OCI-LY7 (cell line): Measurements from ENCODE around the gene ZBTB20. TPM values are rescaled to one million over a fixed set of nuclear protein-coding genes. Genes with fewer than 3 reads are reported as not detected.
"Not testable (repeated sequence)": the region's sequence is repeated elsewhere in the genome, so short reads cannot be mapped to it uniquely, and the experiment has no call there.

ENCODE experiments used
- BruUV-seq: library from RNA; stranded (reverse); fragments of 400-500 nt; replicated peaks from 2 replicates; lab custom pipeline; 2021; lab: Mats Ljungman, UMichigan
- CTCF ChIA-PET: fragments of 300-600 bp; sonication (Branson Sonifier 250); formaldehyde crosslinking; loops from one replicate; lab custom pipeline; 2022; ENCODE audit warnings: antibody characterized with exemption; ENCODE audit not compliant: unreplicated experiment; lab: Charles Lee
- POLR2A ChIA-PET: fragments of 300-600 bp; sonication (Branson Sonifier 250); formaldehyde crosslinking; loops from one replicate; lab custom pipeline; 2022; ENCODE audit warnings: antibody characterized with exemption; lab: Charles Lee
- DNase-seq: peaks from one replicate; pipeline ENCODE4 v3.0.0-alpha.2; 2015; ENCODE audit warnings: low spot score
- H2AFZ ChIP-seq: fragments of 200-600 bp; sonication (generic), shearing (Covaris generic); 2 replicates; pipeline ENCODE4 v1.6.1; 2014; ENCODE audit warnings: mild to moderate bottlenecking, antibody characterized with exemption, low read length, moderate library complexity
- H3K27ac ChIP-seq: fragments of 200-600 bp; sonication (generic); 2 replicates; pipeline ENCODE4 v1.5.1; 2014; ENCODE audit warnings: mixed run types, low read depth, mild to moderate bottlenecking, moderate library complexity, low read length, inconsistent platforms; ENCODE audit not compliant: poor library complexity, severe bottlenecking
- H3K36me3 ChIP-seq: fragments of 200-600 bp; sonication (generic); 2 replicates; pipeline ENCODE4 v1.6.1; 2014; ENCODE audit warnings: mild to moderate bottlenecking, antibody characterized with exemption, low read length, moderate library complexity, mixed read lengths; ENCODE audit not compliant: insufficient read depth
- H3K4me1 ChIP-seq: fragments of 200-600 bp; sonication (generic); 2 replicates; pipeline ENCODE4 v1.5.1; 2014; ENCODE audit warnings: mild to moderate bottlenecking, low read length; ENCODE audit not compliant: insufficient read depth, poor library complexity, severe bottlenecking
- H3K4me2 ChIP-seq: fragments of 200-600 bp; sonication (generic); 2 replicates; pipeline ENCODE4 v1.6.1; 2014; ENCODE audit warnings: mild to moderate bottlenecking, low read length
- H3K4me3 ChIP-seq: fragments of 200-600 bp; sonication (generic); 2 replicates; pipeline ENCODE4 v1.5.1; 2014; ENCODE audit warnings: mild to moderate bottlenecking, low read depth, low read length; ENCODE audit not compliant: poor library complexity, severe bottlenecking
- H3K79me2 ChIP-seq: fragments of 200-600 bp; sonication (generic); 2 replicates; pipeline ENCODE4 v1.6.1; 2016; ENCODE audit warnings: low read depth, mild to moderate bottlenecking, low read length, moderate library complexity, mixed read lengths; ENCODE audit not compliant: insufficient read depth
- H3K9me2 ChIP-seq: fragments of 200-600 bp; sonication (generic); 2 replicates; pipeline ENCODE4 v1.6.1; 2016; ENCODE audit warnings: mild to moderate bottlenecking, low read length, mixed read lengths; ENCODE audit not compliant: insufficient read depth
- H3K9me3 ChIP-seq: fragments of 200-600 bp; sonication (generic); 2 replicates; pipeline ENCODE4 v1.6.1; 2014; ENCODE audit warnings: mild to moderate bottlenecking, mixed run types, low read length, mixed read lengths
- H4K20me1 ChIP-seq: fragments of 200-600 bp; sonication (generic); 2 replicates; pipeline ENCODE4 v1.6.1; 2014; ENCODE audit warnings: mild to moderate bottlenecking, antibody characterized with exemption, low read length, moderate library complexity, mixed read lengths; ENCODE audit not compliant: insufficient read depth
- EZH2phosphoT487 ChIP-seq: fragments of 200-600 bp; sonication (generic); IDR thresholded peaks from 2 replicates; pipeline ENCODE4 v1.6.1; 2018; ENCODE audit warnings: low read depth, borderline replicate concordance, mild to moderate bottlenecking, mixed run types, antibody characterized with exemption, low read length, moderate library complexity, mixed read lengths
- intact Hi-C: fragments of 100-400 bp; cut with micrococcal nuclease; formaldehyde crosslinking; loops from one replicate; pipeline ENCODE4 v1.10.0; 2022; ENCODE audit not compliant: unreplicated experiment
- total RNA-seq, 2 experiments: library from RNA; depleted of rRNA in 1 of 2; stranded (reverse); fragments of >200 nt in 1 of 2; shearing (Covaris generic) in 1 of 2; gene quantifications; 2 replicates each; pipeline ENCODE4 v1.2.3, GENCODE V29; 2014 to 2022
- TF ChIP-seq, protein P1 (sequence below): fragments of 200-600 bp; sonication (generic); conservative IDR thresholded peaks from 2 replicates; pipeline ENCODE4 v1.5.1; 2014; ENCODE audit warnings: mild to moderate bottlenecking, antibody characterized with exemption, low read length, moderate library complexity, mixed read lengths

The ZBTB20 gene
- total RNA-seq, 2 experiments from 2014 or later: 5.5 to 11.8 TPM

DNA sequence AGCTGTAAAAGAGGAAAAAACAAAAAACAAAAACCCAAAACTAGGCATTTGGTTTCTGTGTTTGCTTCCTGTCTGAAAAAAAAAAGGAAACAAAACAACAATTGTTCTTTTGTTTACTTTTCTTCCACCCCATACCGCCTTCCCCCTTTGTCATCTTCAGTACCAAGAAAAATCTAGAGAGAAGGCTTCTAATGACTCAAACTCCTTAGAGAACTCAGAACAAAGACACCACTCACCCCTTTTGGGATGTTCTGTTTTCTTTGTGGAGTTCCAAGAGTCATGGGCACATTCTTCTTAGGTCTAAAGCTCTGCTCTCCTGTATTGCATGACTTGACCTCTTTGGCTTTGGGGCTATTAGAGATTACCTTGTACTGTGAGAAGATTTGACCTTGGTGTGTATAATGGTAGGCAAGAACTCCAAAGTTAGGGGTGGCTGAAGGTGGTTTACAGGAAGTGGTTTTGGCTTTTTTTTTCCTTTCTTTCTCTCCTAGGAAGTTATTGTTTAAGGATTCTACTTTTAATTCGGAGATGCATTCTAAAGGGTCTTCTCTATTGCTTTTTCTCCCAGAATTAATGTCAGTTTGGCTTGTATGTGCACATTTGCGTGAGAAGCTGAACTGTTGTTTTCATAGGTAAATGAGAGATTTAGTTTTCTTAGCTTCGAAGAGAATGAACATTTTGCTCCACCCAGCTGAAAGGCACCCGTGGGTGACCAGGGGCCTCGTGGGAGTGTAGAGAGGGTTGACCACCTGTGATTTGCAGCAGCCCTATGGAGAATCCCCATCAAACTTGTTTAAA lies 39.5 kb upstream of the ZBTB20 start:
- TF ChIP-seq, protein P1, sequence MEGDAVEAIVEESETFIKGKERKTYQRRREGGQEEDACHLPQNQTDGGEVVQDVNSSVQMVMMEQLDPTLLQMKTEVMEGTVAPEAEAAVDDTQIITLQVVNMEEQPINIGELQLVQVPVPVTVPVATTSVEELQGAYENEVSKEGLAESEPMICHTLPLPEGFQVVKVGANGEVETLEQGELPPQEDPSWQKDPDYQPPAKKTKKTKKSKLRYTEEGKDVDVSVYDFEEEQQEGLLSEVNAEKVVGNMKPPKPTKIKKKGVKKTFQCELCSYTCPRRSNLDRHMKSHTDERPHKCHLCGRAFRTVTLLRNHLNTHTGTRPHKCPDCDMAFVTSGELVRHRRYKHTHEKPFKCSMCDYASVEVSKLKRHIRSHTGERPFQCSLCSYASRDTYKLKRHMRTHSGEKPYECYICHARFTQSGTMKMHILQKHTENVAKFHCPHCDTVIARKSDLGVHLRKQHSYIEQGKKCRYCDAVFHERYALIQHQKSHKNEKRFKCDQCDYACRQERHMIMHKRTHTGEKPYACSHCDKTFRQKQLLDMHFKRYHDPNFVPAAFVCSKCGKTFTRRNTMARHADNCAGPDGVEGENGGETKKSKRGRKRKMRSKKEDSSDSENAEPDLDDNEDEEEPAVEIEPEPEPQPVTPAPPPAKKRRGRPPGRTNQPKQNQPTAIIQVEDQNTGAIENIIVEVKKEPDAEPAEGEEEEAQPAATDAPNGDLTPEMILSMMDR: no peak
- TF ChIP-seq EZH2phosphoT487: no peak
- Histone ChIP-seq H2AFZ (no peak overlapping the region), H4K20me1 (no peaks in the 10 kb centered on the region), H3K9me2 (no peaks in the 10 kb centered on the region), H3K79me2 (no peaks in the 10 kb centered on the region), H3K9me3 (peaks cover 9% of the 10 kb centered on the region), H3K4me1 (no peaks in the 10 kb centered on the region), H3K4me2 (no peak overlapping the region), H3K27ac (no peak overlapping the region), H3K4me3 (no peak overlapping the region), H3K36me3 (no peaks in the 10 kb centered on the region)
- intact Hi-C loops: no loop called here
- ChIA-PET CTCF (no interaction called here), POLR2A (interaction anchor here (0.9 to 1.3 kb wide), 4 partner anchors 18 to 463 kb away, joined by 3 to 5 read pairs (median 4); no protein-coding TSS in a partner anchor)
- no peak for DNase-seq
- BruUV-seq: no TSS peak

DNA sequence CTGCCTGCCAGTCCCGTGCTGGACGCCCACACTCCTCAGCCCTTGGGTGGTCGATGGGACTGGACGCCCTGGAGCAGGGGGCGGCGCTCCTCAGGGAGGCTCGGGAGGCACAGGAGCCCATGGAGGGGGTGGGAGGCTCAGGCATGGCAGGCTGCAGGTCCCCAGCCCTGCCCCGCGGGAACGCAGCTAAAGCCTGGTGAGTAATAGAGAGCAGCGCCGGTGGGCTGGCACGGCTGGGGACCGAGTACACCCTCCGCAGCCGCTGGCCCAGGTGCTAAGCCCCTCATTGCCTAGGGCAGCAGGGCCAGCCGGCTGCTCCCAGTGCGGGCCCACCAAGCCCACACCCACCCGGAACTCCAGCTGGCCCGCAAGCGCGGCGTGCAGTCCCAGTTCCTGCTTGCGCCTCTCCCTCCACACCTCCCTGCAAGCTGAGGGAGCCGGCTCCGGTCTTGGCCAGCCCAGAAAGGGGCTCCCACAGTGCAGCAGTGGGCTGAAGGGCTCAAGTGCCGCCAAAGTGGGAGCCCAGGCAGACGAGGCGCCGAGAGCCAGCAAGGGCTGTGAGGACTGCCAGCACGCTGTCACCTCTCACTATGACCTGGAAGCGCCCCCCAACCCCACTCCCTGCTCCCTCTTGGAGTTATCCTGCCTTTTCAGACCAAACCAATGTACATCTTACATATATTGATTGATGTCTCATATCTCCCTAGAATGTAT lies 37.9 kb upstream of the ZBTB20 start:
- H3K36me3 ChIP-seq, DNase-seq, H4K20me1 ChIP-seq, intact Hi-C loops, H2AFZ ChIP-seq, H3K9me2 ChIP-seq, BruUV-seq, H3K27ac ChIP-seq, H3K4me3 ChIP-seq, H3K9me3 ChIP-seq, H3K4me2 ChIP-seq, H3K79me2 ChIP-seq, H3K4me1 ChIP-seq, CTCF ChIA-PET: not testable (repeated sequence)
- POLR2A ChIA-PET: interaction anchor here (0.6 to 1.0 kb wide), 2 partner anchors 24 to 745 kb away, joined by 3 read pairs; no protein-coding TSS in a partner anchor

DNA sequence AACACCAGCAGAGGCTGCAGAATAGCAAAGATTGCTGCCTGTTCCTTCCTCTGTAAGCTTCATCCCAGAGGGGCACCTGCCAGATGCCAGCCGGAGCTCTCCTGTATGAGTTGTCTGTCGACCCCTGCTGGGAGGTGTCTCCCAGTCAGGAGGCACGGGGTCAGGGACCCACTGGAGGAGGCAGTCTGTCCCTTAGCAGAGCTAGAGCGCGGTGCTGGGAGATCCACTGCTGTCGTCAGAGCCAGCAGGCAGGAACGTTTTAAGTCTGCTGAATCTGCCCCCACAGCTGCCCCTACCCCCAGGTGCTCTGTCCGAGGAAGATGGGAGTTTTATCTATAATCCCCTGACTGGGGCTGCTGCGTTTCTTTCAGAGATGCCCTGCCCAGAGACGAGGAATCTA lies 31.8 kb upstream of the ZBTB20 start:
- H3K4me2 ChIP-seq, intact Hi-C loops, H3K36me3 ChIP-seq, CTCF ChIA-PET, DNase-seq, H3K4me3 ChIP-seq, BruUV-seq, H4K20me1 ChIP-seq, H3K9me2 ChIP-seq, H3K4me1 ChIP-seq, H3K79me2 ChIP-seq, H3K27ac ChIP-seq, H3K9me3 ChIP-seq, H2AFZ ChIP-seq, POLR2A ChIA-PET: not testable (repeated sequence)
